Activated CD4-positive, CD25-positive, alpha-beta regulatory T cell treated with anti-CD3 and anti-CD28 coated beads, Interleukin-2, amount 50 U/mL, for 72 hours (primary cell): ENCODE results near the gene STON1.
"Not testable (repeated sequence)": the region's sequence is repeated elsewhere in the genome, so short reads cannot be mapped to it uniquely, and the experiment has no call there.

Source experiments
- DNase-seq: peaks from one replicate; pipeline ENCODE4 v3.0.0; 2021

STON1 gene

GRCh38 chr2:48574353-48575287 lies 44.7 kb downstream of the STON1 start:
- no peak for DNase-seq

GRCh38 chr2:48578313-48578712 lies 48.4 kb downstream of the STON1 start:
- DNase-seq, result no peak

- no peak for DNase-seq
Observed at GRCh38 chr2:48583961-48584360, 54.0 kb downstream of the STON1 start.

- no peak for DNase-seq
Observed at GRCh38 chr2:48584551-48584950, 54.6 kb downstream of the STON1 start.

- DNase-seq, result no peak
Observed at GRCh38 chr2:48586433-48586832, 56.5 kb downstream of the STON1 start.

GRCh38 chr2:48587560-48587959 lies 57.6 kb downstream of the STON1 start:
- DNase-seq, result no peak

- DNase-seq, result no peak
Observed at GRCh38 chr2:48587961-48588360, 58.0 kb downstream of the STON1 start.

- no peak for DNase-seq
Observed at GRCh38 chr2:48588745-48589144, 58.8 kb downstream of the STON1 start.

GRCh38 chr2:48589170-48589767 lies 59.3 kb downstream of the STON1 start:
- DNase-seq, result no peak

- DNase-seq, result no peak
Observed at GRCh38 chr2:48590017-48590416, 60.1 kb downstream of the STON1 start.

GRCh38 chr2:48592067-48592466 lies 62.1 kb downstream of the STON1 start:
- DNase-seq, result no peak

- DNase-seq, result not testable (repeated sequence)
Observed at GRCh38 chr2:48596751-48597150, 66.8 kb downstream of the STON1 start.

GRCh38 chr2:48597492-48597891 lies 67.5 kb downstream of the STON1 start:
- no peak for DNase-seq

- no peak for DNase-seq
Observed at GRCh38 chr2:48600204-48600813, 70.4 kb downstream of the STON1 start.

- no peak for DNase-seq
Observed at GRCh38 chr2:48600917-48601316, 71.0 kb downstream of the STON1 start.

GRCh38 chr2:48601349-48601748 lies 71.4 kb downstream of the STON1 start:
- DNase-seq, result no peak

GRCh38 chr2:48605482-48606175 lies 75.7 kb downstream of the STON1 start:
- DNase-seq, result no peak

- DNase-seq, result no peak
Observed at GRCh38 chr2:48607307-48608014, 77.5 kb downstream of the STON1 start.

- no peak for DNase-seq
Observed at GRCh38 chr2:48613211-48613610, 83.3 kb downstream of the STON1 start.

- not testable (repeated sequence) for DNase-seq
Observed at GRCh38 chr2:48614581-48614980, 84.6 kb downstream of the STON1 start.

GRCh38 chr2:48617618-48618017 lies 87.7 kb downstream of the STON1 start, which contains the start of gene GTF2A1L:
TSS of gene GTF2A1L (plus strand) at chr2:48617856. CDS start at chr2:48617875, 19 bp downstream.
- DNase-seq, result no peak

GRCh38 chr2:48619526-48619925 lies 89.6 kb downstream of the STON1 start:
- DNase-seq, result no peak
